Epithelial cell of prostate (primary cell): Measurements from ENCODE around the gene AGBL4.

Experiments
- DNase-seq: peaks from one replicate; pipeline ENCODE4 v3.0.0-alpha.2; 2011; ENCODE audit warnings: low read depth, low spot score
- H3K27ac ChIP-seq: fragments of 450-650 bp; 2 replicates; pipeline ENCODE4 v1.5.1; 2017; ENCODE audit warnings: mild to moderate bottlenecking

Gene AGBL4

GRCh38 chr1:48803474-48803873, 1220.3 kb downstream of the AGBL4 start:
- no peak for DNase-seq
- no peak overlapping the region for H3K27ac ChIP-seq

- no peak overlapping the region for H3K27ac ChIP-seq
- no peak for DNase-seq
These were observed 1228.9 kb downstream of the AGBL4 start for GRCh38 chr1:48794816-48795215.

GRCh38 chr1:48793863-48794262, 1229.9 kb downstream of the AGBL4 start:
- H3K27ac ChIP-seq, result no peak overlapping the region
- DNase-seq, result no peak

- no peak overlapping the region for H3K27ac ChIP-seq
- no peak for DNase-seq
These were observed 1230.8 kb downstream of the AGBL4 start for GRCh38 chr1:48792961-48793360.

GRCh38 chr1:48790397-48790796, 1233.4 kb downstream of the AGBL4 start:
- no peak overlapping the region for H3K27ac ChIP-seq
- no peak for DNase-seq

- H3K27ac ChIP-seq, result no peak overlapping the region
- DNase-seq, result no peak
These were observed 1233.9 kb downstream of the AGBL4 start for GRCh38 chr1:48789903-48790302.

GRCh38 chr1:48785869-48786268, 1237.9 kb downstream of the AGBL4 start:
- DNase-seq, result no peak
- H3K27ac ChIP-seq, result no peak overlapping the region

- no peak overlapping the region for H3K27ac ChIP-seq
- no peak for DNase-seq
These were observed 1239.5 kb downstream of the AGBL4 start for GRCh38 chr1:48784301-48784700.

GRCh38 chr1:48777219-48777895, 1246.4 kb downstream of the AGBL4 start:
- no peak overlapping the region for H3K27ac ChIP-seq
- no peak for DNase-seq

- no peak within 1 kb of the TSS for H3K27ac ChIP-seq
- no peak for DNase-seq
These were observed 1247.1 kb downstream of the AGBL4 start, which contains the start of gene BEND5 for GRCh38 chr1:48776393-48777218. TSS of gene BEND5 (minus strand) at chr1:48776891. CDS start at chr1:48776831, 60 bp downstream.

GRCh38 chr1:48775831-48776392, 1247.8 kb downstream of the AGBL4 start:
- no peak for DNase-seq
- H3K27ac ChIP-seq, result no peak overlapping the region

GRCh38 chr1:48773133-48773532, 1250.6 kb downstream of the AGBL4 start:
- H3K27ac ChIP-seq, result no peak overlapping the region
- DNase-seq, result no peak

- no peak overlapping the region for H3K27ac ChIP-seq
- DNase-seq, result no peak
These were observed 1251.5 kb downstream of the AGBL4 start for GRCh38 chr1:48772211-48772610.

- DNase-seq, result no peak
- H3K27ac ChIP-seq, result no peak overlapping the region
These were observed 1252.2 kb downstream of the AGBL4 start for GRCh38 chr1:48771561-48771960.

- H3K27ac ChIP-seq, result no peak overlapping the region
These were observed 1255.7 kb downstream of the AGBL4 start for GRCh38 chr1:48767975-48768510.

GRCh38 chr1:48765335-48765734, 1258.4 kb downstream of the AGBL4 start:
- no peak for DNase-seq
- no peak overlapping the region for H3K27ac ChIP-seq

More at GRCh38 chr1:48767975-48768510, 1255.7 kb downstream of the AGBL4 start:
- no peak for DNase-seq

- H3K27ac ChIP-seq, result no peak overlapping the region
- DNase-seq, result no peak
These were observed 1261.8 kb downstream of the AGBL4 start for GRCh38 chr1:48761986-48762385.

GRCh38 chr1:48761411-48761810, 1262.3 kb downstream of the AGBL4 start:
- DNase-seq, result no peak
- H3K27ac ChIP-seq, result no peak overlapping the region

- DNase-seq, result no peak
- no peak overlapping the region for H3K27ac ChIP-seq
These were observed 1262.9 kb downstream of the AGBL4 start for GRCh38 chr1:48760857-48761256.

- no peak overlapping the region for H3K27ac ChIP-seq
- DNase-seq, result no peak
These were observed 1264.8 kb downstream of the AGBL4 start for GRCh38 chr1:48758976-48759375.

- no peak for DNase-seq
- no peak overlapping the region for H3K27ac ChIP-seq
These were observed 1266.4 kb downstream of the AGBL4 start for GRCh38 chr1:48757363-48757762.
